Measurements from ENCODE around the gene SETD3.

- TF ChIP-seq POLR2A (IDR thresholded peaks at IDR 0.05) (no peak), CTCF (IDR thresholded peaks at IDR 0.05) (no peak)
Measured at GRCh38 chr14:99520571-99521081, 40.0 kb upstream of the SETD3 start.
